ENCODE results near the gene C3orf18. TPM values are rescaled to one million over a fixed set of nuclear protein-coding genes. Genes with fewer than 3 reads are reported as not detected.

Gene C3orf18
- total and polyA plus RNA-seq, 9 donors = 15.7 to 23.4 (median 19.8) TPM

- Histone ChIP-seq H3K9me3 (replicated peaks; ENCODE audit: control insufficient read depth, low read depth, low read length) (no peaks in the 10 kb centered on the region), H3K4me3 (ENCODE audit: low read length) (peak overlapping the region; percentile 85), H3K4me1 (ENCODE audit: control insufficient read depth, insufficient read depth, low read length) (peaks cover 44% of the 10 kb centered on the region), H3K27ac (ENCODE audit: low read length) (peak overlapping the region; percentile 97), H3K27me3 (ENCODE audit: control insufficient read depth, insufficient read depth, low read length) (no peaks in the 10 kb centered on the region), H3K36me3 (ENCODE audit: control insufficient read depth, insufficient read depth, low read length) (peaks cover 36% of the 10 kb centered on the region)
- no peak for DNase-seq
- 83% methylated on average over 2 of the region's 5 CpGs for WGBS (ENCODE audit: insufficient coverage)
Observed at GRCh38 chr3:50570508-50571279, 3.1 kb upstream of the C3orf18 start.

GRCh38 chr3:50568947-50569749 is 1.6 kb upstream of the C3orf18 start, which contains the start of gene HEMK1:
Gene HEMK1 (plus strand): TSS chr3:50569522. CDS start chr3:50571105, 1,583 bp downstream.
- Histone ChIP-seq H3K27me3 (ENCODE audit: control insufficient read depth, insufficient read depth, low read length) (no peaks in the 10 kb centered on the region), H3K4me3 (ENCODE audit: low read length) (peak within 1 kb of the TSS; percentile 85), H3K27ac (ENCODE audit: low read length) (peak within 1 kb of the TSS; percentile 97), H3K9me3 (replicated peaks; ENCODE audit: control insufficient read depth, low read depth, low read length) (no peaks in the 10 kb centered on the region), H3K36me3 (ENCODE audit: control insufficient read depth, insufficient read depth, low read length) (peaks cover 35% of the 10 kb centered on the region), H3K4me1 (ENCODE audit: control insufficient read depth, insufficient read depth, low read length) (peaks cover 45% of the 10 kb centered on the region)
- peak; percentile 98 for DNase-seq
- WGBS (ENCODE audit: insufficient coverage) = 0% methylated on average over 50 of the region's 55 CpGs

GRCh38 chr3:50567011-50567385 is 549 bp downstream of the C3orf18 start:
- H3K4me1 ChIP-seq (ENCODE audit: control insufficient read depth, insufficient read depth, low read length) = peaks cover 42% of the 10 kb centered on the region
- peak overlapping the region; percentile 50 for H3K4me3 ChIP-seq (ENCODE audit: low read length)
- no peaks in the 10 kb centered on the region for H3K27me3 ChIP-seq (ENCODE audit: control insufficient read depth, insufficient read depth, low read length)
- 18% methylated on average over 2 of the region's 11 CpGs for WGBS (ENCODE audit: insufficient coverage)
- peaks cover 17% of the 10 kb centered on the region for H3K36me3 ChIP-seq (ENCODE audit: control insufficient read depth, insufficient read depth, low read length)
- no peak for DNase-seq
- H3K27ac ChIP-seq (ENCODE audit: low read length) = peak overlapping the region; percentile 25
- H3K9me3 ChIP-seq (replicated peaks; ENCODE audit: control insufficient read depth, low read depth, low read length) = no peaks in the 10 kb centered on the region

- Histone ChIP-seq H3K4me3 (ENCODE audit: low read length) (no peak overlapping the region), H3K9me3 (replicated peaks; ENCODE audit: control insufficient read depth, low read depth, low read length) (no peaks in the 10 kb centered on the region), H3K36me3 (ENCODE audit: control insufficient read depth, insufficient read depth, low read length) (peaks cover 17% of the 10 kb centered on the region), H3K27me3 (ENCODE audit: control insufficient read depth, insufficient read depth, low read length) (no peaks in the 10 kb centered on the region), H3K4me1 (ENCODE audit: control insufficient read depth, insufficient read depth, low read length) (peaks cover 26% of the 10 kb centered on the region), H3K27ac (ENCODE audit: low read length) (no peak overlapping the region)
- DNase-seq = no peak
- 72% methylated on average over 1 of the region's 1 CpG for WGBS (ENCODE audit: insufficient coverage)
Observed at GRCh38 chr3:50564321-50564720, 3.2 kb downstream of the C3orf18 start.

GRCh38 chr3:50563867-50564266 is 3.7 kb downstream of the C3orf18 start:
- Histone ChIP-seq H3K4me1 (ENCODE audit: control insufficient read depth, insufficient read depth, low read length) (peaks cover 26% of the 10 kb centered on the region), H3K4me3 (ENCODE audit: low read length) (no peak overlapping the region), H3K27ac (ENCODE audit: low read length) (no peak overlapping the region), H3K27me3 (ENCODE audit: control insufficient read depth, insufficient read depth, low read length) (no peaks in the 10 kb centered on the region), H3K9me3 (replicated peaks; ENCODE audit: control insufficient read depth, low read depth, low read length) (no peaks in the 10 kb centered on the region), H3K36me3 (ENCODE audit: control insufficient read depth, insufficient read depth, low read length) (peaks cover 21% of the 10 kb centered on the region)
- no peak for DNase-seq
- 73% methylated on average over 1 of the region's 2 CpGs for WGBS (ENCODE audit: insufficient coverage)

- Histone ChIP-seq H3K27ac (ENCODE audit: low read length) (no peak overlapping the region), H3K9me3 (replicated peaks; ENCODE audit: control insufficient read depth, low read depth, low read length) (no peaks in the 10 kb centered on the region), H3K36me3 (ENCODE audit: control insufficient read depth, insufficient read depth, low read length) (peaks cover 21% of the 10 kb centered on the region), H3K4me3 (ENCODE audit: low read length) (no peak overlapping the region), H3K4me1 (ENCODE audit: control insufficient read depth, insufficient read depth, low read length) (peaks cover 25% of the 10 kb centered on the region), H3K27me3 (ENCODE audit: control insufficient read depth, insufficient read depth, low read length) (no peaks in the 10 kb centered on the region)
- WGBS (ENCODE audit: insufficient coverage) = 45% methylated on average over 2 of the region's 2 CpGs
- DNase-seq = no peak
Observed at GRCh38 chr3:50562861-50563260, 4.7 kb downstream of the C3orf18 start.

GRCh38 chr3:50559702-50560101 is 7.8 kb downstream of the C3orf18 start:
- Histone ChIP-seq H3K27ac (ENCODE audit: low read length) (no peak overlapping the region), H3K36me3 (ENCODE audit: control insufficient read depth, insufficient read depth, low read length) (peaks cover 14% of the 10 kb centered on the region), H3K4me1 (ENCODE audit: control insufficient read depth, insufficient read depth, low read length) (peaks cover 32% of the 10 kb centered on the region), H3K27me3 (ENCODE audit: control insufficient read depth, insufficient read depth, low read length) (peaks cover 2% of the 10 kb centered on the region), H3K4me3 (ENCODE audit: low read length) (no peak overlapping the region), H3K9me3 (replicated peaks; ENCODE audit: control insufficient read depth, low read depth, low read length) (no peaks in the 10 kb centered on the region)
- no peak for DNase-seq

- DNase-seq = peak; percentile 65
- peaks cover 30% of the 10 kb centered on the region for H3K4me1 ChIP-seq (ENCODE audit: control insufficient read depth, insufficient read depth, low read length)
- 50% methylated on average over 1 of the region's 7 CpGs for WGBS (ENCODE audit: insufficient coverage)
- peak overlapping the region; percentile 49 for H3K27ac ChIP-seq (ENCODE audit: low read length)
- peaks cover 2% of the 10 kb centered on the region for H3K27me3 ChIP-seq (ENCODE audit: control insufficient read depth, insufficient read depth, low read length)
- no peaks in the 10 kb centered on the region for H3K9me3 ChIP-seq (replicated peaks; ENCODE audit: control insufficient read depth, low read depth, low read length)
- peaks cover 10% of the 10 kb centered on the region for H3K36me3 ChIP-seq (ENCODE audit: control insufficient read depth, insufficient read depth, low read length)
- no peak overlapping the region for H3K4me3 ChIP-seq (ENCODE audit: low read length)
Observed at GRCh38 chr3:50557915-50558314, 9.6 kb downstream of the C3orf18 start.

GRCh38 chr3:50557106-50557505 is 10.4 kb downstream of the C3orf18 start:
- Histone ChIP-seq H3K9me3 (replicated peaks; ENCODE audit: control insufficient read depth, low read depth, low read length) (no peaks in the 10 kb centered on the region), H3K36me3 (ENCODE audit: control insufficient read depth, insufficient read depth, low read length) (peaks cover 10% of the 10 kb centered on the region), H3K4me3 (ENCODE audit: low read length) (no peak overlapping the region), H3K27me3 (ENCODE audit: control insufficient read depth, insufficient read depth, low read length) (peaks cover 2% of the 10 kb centered on the region), H3K27ac (ENCODE audit: low read length) (no peak overlapping the region), H3K4me1 (ENCODE audit: control insufficient read depth, insufficient read depth, low read length) (peaks cover 32% of the 10 kb centered on the region)
- no peak for DNase-seq
- 80% methylated on average over 1 of the region's 8 CpGs for WGBS (ENCODE audit: insufficient coverage)

- no CpG with 5 or more reads among the region's 5 CpGs for WGBS (ENCODE audit: insufficient coverage)
- peaks cover 56% of the 10 kb centered on the region for H3K4me1 ChIP-seq (ENCODE audit: control insufficient read depth, insufficient read depth, low read length)
Observed at GRCh38 chr3:50554553-50554952, 13.0 kb downstream of the C3orf18 start.

More at GRCh38 chr3:50554553-50554952, 13.0 kb downstream of the C3orf18 start:
- no peak overlapping the region for H3K27ac ChIP-seq (ENCODE audit: low read length)
- peaks cover 6% of the 10 kb centered on the region for H3K36me3 ChIP-seq (ENCODE audit: control insufficient read depth, insufficient read depth, low read length)
- H3K4me3 ChIP-seq (ENCODE audit: low read length) = no peak overlapping the region
- H3K27me3 ChIP-seq (ENCODE audit: control insufficient read depth, insufficient read depth, low read length) = peaks cover 2% of the 10 kb centered on the region
- DNase-seq = no peak
- no peaks in the 10 kb centered on the region for H3K9me3 ChIP-seq (replicated peaks; ENCODE audit: control insufficient read depth, low read depth, low read length)
